Measurements from ENCODE around the gene PTPRN2.

Gene PTPRN2

DNA sequence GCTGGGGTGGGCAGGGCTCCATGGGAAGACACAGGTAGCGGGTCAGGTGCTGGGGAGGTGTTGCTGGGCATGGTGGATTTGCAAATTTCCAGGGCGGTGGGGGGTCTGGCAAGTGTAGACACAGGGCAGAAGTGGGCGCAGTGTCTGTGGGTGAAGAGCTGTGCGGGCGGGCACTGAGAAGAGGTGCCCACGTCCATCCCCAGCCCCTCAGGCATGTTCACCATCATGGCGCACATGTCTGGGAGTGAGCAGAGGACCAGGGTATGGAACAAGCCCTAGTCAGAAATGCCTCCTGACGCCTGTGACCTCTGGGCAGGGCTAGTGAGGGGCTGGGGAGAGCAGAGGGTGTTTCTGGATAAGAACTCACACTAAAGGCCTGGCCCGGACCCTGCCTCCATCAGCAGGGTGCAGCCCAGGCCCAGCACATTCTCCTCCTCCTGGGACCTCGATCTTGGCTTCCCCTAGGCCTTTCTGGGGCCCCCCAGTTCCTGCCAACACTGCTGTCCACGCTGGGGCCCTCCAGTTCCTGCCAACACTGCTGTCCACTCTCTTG is 612.9 kb downstream of the PTPRN2 start:
- DNase-seq (ENCODE audit: low read depth) = no peak

- no peak for DNase-seq (ENCODE audit: low read depth)
These were observed 613.5 kb downstream of the PTPRN2 start for GRCh38 chr7:157973971-157974677.

GRCh38 chr7:157972914-157973313 is 614.7 kb downstream of the PTPRN2 start:
- DNase-seq (ENCODE audit: low read depth) = no peak

DNA sequence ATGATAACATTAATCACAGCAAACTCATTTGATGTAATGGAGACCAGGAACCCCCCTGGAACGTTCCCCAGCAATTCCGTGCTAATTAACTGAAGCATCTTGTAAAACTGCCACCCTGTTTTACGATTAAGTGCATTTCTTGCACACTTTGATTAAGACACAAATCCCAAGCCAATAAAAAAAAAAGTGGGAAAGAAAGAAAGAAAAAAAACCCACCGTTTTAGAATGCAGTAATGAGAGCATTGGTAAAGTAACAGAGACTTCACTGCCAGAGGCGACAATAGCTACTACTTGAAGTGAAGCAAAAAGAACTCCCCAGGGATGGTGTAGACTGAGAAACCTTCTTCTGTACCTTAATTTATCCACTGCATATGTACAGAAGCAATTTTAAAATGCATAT is 616.1 kb downstream of the PTPRN2 start:
- DNase-seq (ENCODE audit: low read depth) = no peak

DNA sequence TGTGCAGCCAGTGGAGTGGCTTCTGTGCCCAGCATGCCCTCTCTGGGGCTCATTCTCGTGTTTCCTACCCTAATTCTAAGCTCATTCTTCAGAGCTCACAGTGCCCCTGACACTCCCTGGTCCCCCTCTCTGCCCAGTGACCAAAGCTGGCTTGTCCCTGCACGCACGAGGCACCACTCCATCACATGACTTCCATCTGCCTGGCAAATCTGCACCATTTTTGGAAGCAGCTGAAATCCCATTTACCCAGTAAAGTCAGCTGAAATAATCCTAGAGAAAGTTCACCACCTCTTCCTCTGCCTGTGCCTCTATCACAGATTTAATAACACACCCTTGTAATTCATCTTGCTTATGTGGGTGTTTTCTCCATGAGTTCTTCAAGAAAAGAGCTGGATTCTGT is 616.9 kb downstream of the PTPRN2 start:
- DNase-seq (ENCODE audit: low read depth) = no peak

GRCh38 chr7:157969995-157970394 is 617.6 kb downstream of the PTPRN2 start:
- DNase-seq (ENCODE audit: low read depth) = no peak

- no peak for DNase-seq (ENCODE audit: low read depth)
These were observed 621.1 kb downstream of the PTPRN2 start for GRCh38 chr7:157966490-157966889.

DNA sequence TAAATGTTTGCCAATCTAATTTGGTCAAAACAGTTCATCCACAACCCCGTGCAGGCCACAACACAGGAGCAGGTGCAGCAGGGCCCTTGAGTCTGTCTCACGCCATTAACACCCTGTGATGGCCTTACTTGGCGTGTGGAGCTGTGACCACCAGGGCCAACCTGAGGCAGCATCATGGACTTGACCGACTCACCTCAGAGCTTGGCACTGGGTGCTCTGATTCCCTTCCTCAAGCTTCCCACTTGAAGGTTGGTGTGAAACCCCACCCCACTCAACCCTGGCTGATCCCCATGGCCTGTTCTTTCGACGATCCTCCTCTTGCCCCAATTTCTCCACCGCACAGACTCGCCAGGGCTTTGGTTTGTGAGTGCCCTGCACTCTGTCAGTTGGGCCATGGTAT is 623.1 kb downstream of the PTPRN2 start:
- DNase-seq (ENCODE audit: low read depth) = no peak

DNA sequence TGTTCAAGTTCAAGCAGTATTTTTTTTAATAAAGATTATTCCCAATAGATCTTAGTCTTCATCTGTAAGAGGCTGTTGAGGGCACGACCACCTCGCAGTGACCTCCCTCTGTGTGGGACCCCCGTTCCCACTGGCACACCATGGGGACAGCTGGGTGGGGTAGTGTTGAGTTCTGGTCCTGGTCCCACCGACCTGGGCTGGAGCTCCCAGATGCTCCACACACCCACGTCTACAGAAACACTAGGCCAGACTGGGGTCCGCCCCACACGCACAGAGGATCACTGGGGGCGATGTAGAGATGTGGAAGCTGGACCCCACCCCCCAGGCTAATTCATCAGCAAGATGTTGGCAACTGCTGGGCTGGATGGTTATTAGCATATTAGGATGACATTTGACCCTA is 623.6 kb downstream of the PTPRN2 start:
- DNase-seq (ENCODE audit: low read depth) = no peak

GRCh38 chr7:157963526-157963925 is 624.1 kb downstream of the PTPRN2 start:
- no peak for DNase-seq (ENCODE audit: low read depth)

- DNase-seq (ENCODE audit: low read depth) = no peak
These were observed 624.9 kb downstream of the PTPRN2 start for GRCh38 chr7:157962458-157963306.

GRCh38 chr7:157961731-157962457 is 625.7 kb downstream of the PTPRN2 start:
- no peak for DNase-seq (ENCODE audit: low read depth)

- no peak for DNase-seq (ENCODE audit: low read depth)
These were observed 632.1 kb downstream of the PTPRN2 start for GRCh38 chr7:157955348-157955999.

DNA sequence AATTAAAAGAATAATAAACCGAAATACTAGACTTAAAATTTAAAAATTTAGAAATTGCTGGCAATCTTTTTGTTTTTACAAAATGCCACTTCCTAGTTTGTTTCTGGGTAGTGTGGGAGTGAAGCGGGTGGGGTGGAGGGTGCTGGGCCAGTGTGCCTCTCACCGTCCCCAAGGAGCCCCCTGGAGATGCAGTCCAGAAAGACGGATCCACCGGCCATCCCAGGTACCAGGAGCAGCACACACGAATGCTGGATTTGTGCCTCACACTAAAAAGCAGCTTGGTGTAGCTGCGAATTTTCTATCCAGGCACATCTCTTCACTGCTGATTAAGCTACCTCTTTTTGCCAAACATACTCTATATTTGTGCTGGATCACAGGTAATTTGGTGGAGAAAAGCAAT is 632.7 kb downstream of the PTPRN2 start:
- DNase-seq (ENCODE audit: low read depth) = no peak

DNA sequence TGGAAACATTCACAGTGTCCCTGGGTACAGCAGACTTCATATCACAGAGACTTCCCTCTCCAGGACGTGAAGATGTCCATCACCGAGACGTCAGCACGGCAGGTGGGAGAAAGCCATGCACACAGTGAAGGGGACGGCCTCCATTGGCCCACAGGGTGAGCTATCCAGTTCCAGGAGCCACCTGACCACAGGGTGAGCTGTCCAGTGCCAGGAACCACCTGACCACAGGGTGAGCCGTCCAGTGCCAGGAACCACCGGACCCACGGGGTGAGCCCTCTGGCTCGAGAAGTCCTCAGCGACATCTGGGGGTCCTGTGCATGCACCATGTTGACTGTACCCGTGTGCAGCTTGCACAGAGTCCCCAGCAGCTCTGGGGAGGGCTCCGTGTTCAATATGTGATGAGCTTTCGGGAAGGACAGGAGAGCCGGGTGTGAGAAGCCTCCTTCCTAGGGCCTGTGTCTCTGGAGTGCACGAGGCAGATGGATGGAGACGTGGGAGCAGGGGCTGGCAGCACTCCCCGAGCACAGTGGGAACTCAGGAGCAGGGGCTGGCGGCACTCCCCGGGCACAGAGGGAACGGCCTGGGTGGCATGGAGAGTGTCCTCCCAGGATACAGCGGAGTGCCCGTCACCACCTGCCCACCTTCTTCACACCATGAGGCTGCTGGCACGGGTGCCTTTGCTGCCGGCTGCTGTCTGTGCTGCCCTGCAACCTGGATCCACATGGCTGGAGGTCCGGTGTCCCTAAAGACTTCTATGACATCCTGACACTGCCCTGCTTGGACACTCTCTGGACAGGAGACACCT is 634.6 kb downstream of the PTPRN2 start:
- DNase-seq (ENCODE audit: low read depth) = no peak

DNA sequence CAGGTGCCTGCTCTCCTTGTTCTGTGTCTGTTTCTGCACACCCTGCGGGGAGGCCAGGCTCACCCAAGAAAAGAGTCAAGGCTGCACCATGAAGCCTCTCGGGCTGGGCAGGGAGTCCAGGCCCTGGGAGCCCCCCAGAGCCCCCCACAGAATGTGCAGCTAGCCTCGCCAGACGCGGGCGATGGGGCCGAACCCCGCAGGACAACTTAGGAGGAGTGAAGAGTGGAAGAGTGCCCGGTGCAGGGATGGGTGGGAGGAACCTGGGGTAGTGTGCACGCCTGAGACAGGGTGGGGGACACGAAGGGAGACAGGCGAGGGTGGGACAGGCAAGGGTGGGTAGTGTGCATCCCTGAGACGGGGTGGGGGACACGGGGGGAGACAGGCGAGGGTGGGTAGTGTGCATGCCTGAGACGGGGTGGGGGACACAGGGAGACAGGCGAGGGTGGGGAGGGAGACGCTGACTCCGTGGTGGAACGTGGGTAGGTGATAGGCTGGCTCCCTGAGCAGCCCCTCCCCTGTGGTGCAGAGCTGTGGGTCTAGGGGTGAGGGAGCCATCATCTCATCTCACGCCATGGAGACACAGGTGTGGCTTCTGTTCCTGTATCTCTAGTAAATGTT is 635.5 kb downstream of the PTPRN2 start:
- no peak for DNase-seq (ENCODE audit: low read depth)

- no peak for DNase-seq (ENCODE audit: low read depth)
These were observed 636.1 kb downstream of the PTPRN2 start for GRCh38 chr7:157951300-157952049.

GRCh38 chr7:157949711-157950110 is 637.9 kb downstream of the PTPRN2 start:
- no peak for DNase-seq (ENCODE audit: low read depth)

GRCh38 chr7:157947504-157947903 is 640.1 kb downstream of the PTPRN2 start:
- DNase-seq (ENCODE audit: low read depth) = no peak
